Upper lobe of left lung (tissue), 4 donors: ENCODE data around the gene GATA1.

ENCODE experiments used
- CTCF ChIP-seq, 6 experiments: fragments of 450-650 bp in 4 of 6; fragments of 200-600 bp in 2 of 6; sonication (generic) in 2 of 6; IDR thresholded peaks; one replicate each; pipeline ENCODE4 v1.5.1; 2016 to 2019; ENCODE audit warnings: antibody characterized with exemption in 6 of 6
- EP300 ChIP-seq, 4 donors: sonication (generic); formaldehyde crosslinking; IDR thresholded peaks; one replicate each; pipeline ENCODE4 v1.5.1; 2017; ENCODE audit warnings: antibody characterized with exemption in 4 of 4, control low read depth in 2 of 4
- POLR2A ChIP-seq, 4 donors: fragments of 450-650 bp; IDR thresholded peaks; one replicate each; pipeline ENCODE4 v1.5.1; 2016 to 2017; ENCODE audit warnings: antibody characterized with exemption in 4 of 4, mild to moderate bottlenecking in 2 of 4
- POLR2AphosphoS5 ChIP-seq, 2 donors: sonication (generic); formaldehyde crosslinking; IDR thresholded peaks; one replicate each; pipeline ENCODE4 v1.5.1; 2017; ENCODE audit warnings: antibody characterized with exemption in 2 of 2

GRCh38 chrX:48737213-48737938 is 49.0 kb upstream of the GATA1 start:
- TF ChIP-seq POLR2AphosphoS5 (IDR thresholded peaks at IDR 0.05) (peak; percentile 50 to 65), CTCF (IDR thresholded peaks at IDR 0.05) (no peak), POLR2A (IDR thresholded peaks at IDR 0.05) (peak in 3 of 4 donors; percentile 38 to 72 (median 69)), EP300 (IDR thresholded peaks at IDR 0.05) (no peak)
